ENCODE measurements around the gene LARGE1.

LARGE1 gene

GRCh38 chr22:33513388-33514338 lies 406.6 kb downstream of the LARGE1 start:
- no peak for DNase-seq

GRCh38 chr22:33512908-33513307 lies 407.4 kb downstream of the LARGE1 start:
- DNase-seq: no peak

- DNase-seq: no peak
Measured at GRCh38 chr22:33510429-33510904, 409.8 kb downstream of the LARGE1 start.

GRCh38 chr22:33504941-33505625 lies 415.2 kb downstream of the LARGE1 start:
- no peak for DNase-seq

GRCh38 chr22:33496112-33496511 lies 424.2 kb downstream of the LARGE1 start:
- no peak for DNase-seq

- no peak for DNase-seq
Measured at GRCh38 chr22:33493476-33494205, 426.6 kb downstream of the LARGE1 start.

- DNase-seq: no peak
Measured at GRCh38 chr22:33492210-33492651, 428.0 kb downstream of the LARGE1 start.

- DNase-seq: no peak
Measured at GRCh38 chr22:33487041-33487716, 433.1 kb downstream of the LARGE1 start.

GRCh38 chr22:33481550-33481949 lies 438.7 kb downstream of the LARGE1 start:
- DNase-seq: no peak

GRCh38 chr22:33477120-33478111 lies 442.9 kb downstream of the LARGE1 start:
- no peak for DNase-seq

- no peak for DNase-seq
Measured at GRCh38 chr22:33476716-33477115, 443.6 kb downstream of the LARGE1 start.

- no peak for DNase-seq
Measured at GRCh38 chr22:33476206-33476605, 444.1 kb downstream of the LARGE1 start.

GRCh38 chr22:33474587-33474986 lies 445.7 kb downstream of the LARGE1 start:
- DNase-seq: no peak

GRCh38 chr22:33472462-33473344 lies 447.6 kb downstream of the LARGE1 start:
- no peak for DNase-seq

GRCh38 chr22:33470456-33470855 lies 449.8 kb downstream of the LARGE1 start:
- no peak for DNase-seq

GRCh38 chr22:33467620-33468095 lies 452.6 kb downstream of the LARGE1 start:
- no peak for DNase-seq

- no peak for DNase-seq
Measured at GRCh38 chr22:33467080-33467479, 453.2 kb downstream of the LARGE1 start.

GRCh38 chr22:33465554-33465953 lies 454.7 kb downstream of the LARGE1 start:
- no peak for DNase-seq

GRCh38 chr22:33464698-33465097 lies 455.6 kb downstream of the LARGE1 start:
- no peak for DNase-seq

Measured in NCI-H748 treated with DMSO at 0.1 percent for 48 hours (cell line).